ENCODE measurements around the gene ALG14.

Gene ALG14

DNA sequence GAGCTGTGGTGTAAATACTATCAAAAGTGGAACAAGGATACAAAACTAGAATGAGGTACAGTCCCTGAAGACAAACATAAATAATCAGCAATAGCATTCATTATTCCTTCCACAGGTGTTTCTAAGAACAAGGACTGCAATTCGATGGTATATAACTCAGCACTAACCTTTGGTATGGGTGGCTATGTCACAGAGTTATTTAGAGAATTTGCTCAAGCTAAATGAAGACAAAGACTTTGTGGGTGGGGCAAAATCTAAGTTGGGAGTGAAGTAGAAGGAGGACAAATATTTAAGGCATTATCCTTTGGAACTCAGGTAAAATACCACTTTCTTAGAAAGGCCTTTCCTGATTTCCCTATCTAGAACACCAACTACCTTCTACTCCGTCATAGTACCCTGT, 94.3 kb downstream of the ALG14 start:
- 100% methylated on average over 2 of the region's 2 CpGs for WGBS (ENCODE audit: insufficient coverage)
- Histone ChIP-seq H3K27me3 (replicated peaks in 2 of 5; ENCODE audit: control insufficient read depth in 4 of 5, insufficient read depth in 5 of 5, low read length in 4 of 5) (no peaks in the 10 kb centered on the region), H3K4me3 (ENCODE audit: control insufficient read depth in 1 of 7, extremely low read depth in 1 of 7, insufficient read depth in 4 of 7, low read depth in 2 of 7, low read length in 6 of 7) (no peak overlapping the region), H3K4me1 (ENCODE audit: control extremely low read depth in 1 of 4, control insufficient read depth in 4 of 4, insufficient read depth in 4 of 4, low read length in 3 of 4) (peaks cover 0 to 11% (median 3%) of the 10 kb centered on the region in 4 experiments), H3K9me3 (ENCODE audit: control extremely low read depth in 1 of 5, control insufficient read depth in 4 of 5, insufficient read depth in 2 of 5, low read depth in 1 of 5, low read length in 4 of 5) (no peaks in the 10 kb centered on the region), H3K36me3 (ENCODE audit: control insufficient read depth in 4 of 4, insufficient read depth in 4 of 4, low read length in 3 of 4) (no peaks in the 10 kb centered on the region), H3K27ac (ENCODE audit: insufficient read depth in 1 of 2, low read depth in 1 of 2, low read length in 2 of 2, poor library complexity in 1 of 2, severe bottlenecking in 2 of 2) (no peak overlapping the region)
- POLR2A ChIA-PET = no interaction called here
- CTCF ChIA-PET = interaction anchor here (1.4 kb wide), 1 partner anchor 16 kb away, joined by 4 read pairs; no protein-coding TSS in a partner anchor
- no peak for DNase-seq

DNA sequence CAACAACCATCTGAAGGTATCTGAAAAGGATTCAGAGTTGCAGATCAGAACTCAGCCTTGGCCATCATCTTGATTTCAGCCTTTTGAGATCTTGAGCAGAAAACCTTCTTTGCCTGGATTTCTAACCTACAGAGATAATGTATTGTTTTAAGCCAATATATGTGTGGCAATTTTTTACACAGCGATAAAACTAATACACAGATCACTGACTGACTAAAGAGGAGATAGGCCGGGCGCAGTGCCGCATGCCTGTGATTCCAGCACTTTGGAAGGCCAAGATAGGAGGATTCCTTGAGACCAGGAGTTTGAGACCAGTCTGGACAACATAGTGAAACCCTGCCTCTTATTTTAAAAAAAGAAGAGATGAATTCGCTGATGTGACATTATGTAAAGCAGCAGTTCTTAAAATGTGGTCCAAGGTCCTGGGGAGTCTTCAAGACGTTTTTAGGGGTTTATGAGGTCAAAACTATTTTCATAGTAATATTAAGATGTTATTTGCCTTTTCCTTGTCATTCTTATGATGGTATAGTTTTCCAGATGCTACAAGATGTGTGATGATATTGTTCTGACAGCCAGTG, 95.7 kb downstream of the ALG14 start:
- no peak for DNase-seq
- no peaks in the 10 kb centered on the region for H3K36me3 ChIP-seq (ENCODE audit: control insufficient read depth in 4 of 4, insufficient read depth in 4 of 4, low read length in 3 of 4)
- no peak overlapping the region for H3K4me3 ChIP-seq (ENCODE audit: control insufficient read depth in 1 of 7, extremely low read depth in 1 of 7, insufficient read depth in 4 of 7, low read depth in 2 of 7, low read length in 6 of 7)
- H3K4me1 ChIP-seq (ENCODE audit: control extremely low read depth in 1 of 4, control insufficient read depth in 4 of 4, insufficient read depth in 4 of 4, low read length in 3 of 4) = peaks cover 0 to 8% (median 0%) of the 10 kb centered on the region in 4 experiments
- no peak overlapping the region for H3K27ac ChIP-seq (ENCODE audit: insufficient read depth in 1 of 2, low read depth in 1 of 2, low read length in 2 of 2, poor library complexity in 1 of 2, severe bottlenecking in 2 of 2)
- ChIA-PET CTCF (no interaction called here), POLR2A (no interaction called here)
- 100% methylated on average over 4 of the region's 6 CpGs for WGBS (ENCODE audit: insufficient coverage)
- no peaks in the 10 kb centered on the region for H3K27me3 ChIP-seq (replicated peaks in 2 of 5; ENCODE audit: control insufficient read depth in 4 of 5, insufficient read depth in 5 of 5, low read length in 4 of 5)
- H3K9me3 ChIP-seq (ENCODE audit: control extremely low read depth in 1 of 5, control insufficient read depth in 4 of 5, insufficient read depth in 2 of 5, low read depth in 1 of 5, low read length in 4 of 5) = no peaks in the 10 kb centered on the region

DNA sequence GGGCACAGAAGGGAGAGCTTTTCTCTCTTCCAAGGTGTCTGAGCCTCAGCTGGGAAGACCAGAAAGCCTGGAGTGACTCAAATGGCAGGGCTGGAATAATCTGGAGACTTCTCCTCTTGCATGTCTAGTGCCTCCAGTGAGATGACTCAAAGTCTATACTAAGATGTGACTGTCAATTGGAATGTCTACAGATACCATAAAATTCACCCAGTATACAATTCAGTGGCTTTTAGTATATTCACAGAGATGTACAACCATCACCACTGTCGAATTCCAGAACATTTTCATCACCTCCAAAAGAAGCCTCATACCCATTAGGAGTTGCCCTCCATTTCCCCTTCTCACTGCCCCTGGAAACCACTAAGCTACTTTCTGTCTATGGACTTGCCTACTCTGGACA, 97.9 kb downstream of the ALG14 start:
- peaks cover 0 to 5% (median 0%) of the 10 kb centered on the region in 4 experiments for H3K4me1 ChIP-seq (ENCODE audit: control extremely low read depth in 1 of 4, control insufficient read depth in 4 of 4, insufficient read depth in 4 of 4, low read length in 3 of 4)
- 100% methylated on average over 1 of the region's 1 CpG for WGBS (ENCODE audit: insufficient coverage)
- no peaks in the 10 kb centered on the region for H3K9me3 ChIP-seq (ENCODE audit: control extremely low read depth in 1 of 5, control insufficient read depth in 4 of 5, insufficient read depth in 2 of 5, low read depth in 1 of 5, low read length in 4 of 5)
- no peak overlapping the region for H3K27ac ChIP-seq (ENCODE audit: insufficient read depth in 1 of 2, low read depth in 1 of 2, low read length in 2 of 2, poor library complexity in 1 of 2, severe bottlenecking in 2 of 2)
- ChIA-PET POLR2A (no interaction called here), CTCF (no interaction called here)
- H3K4me3 ChIP-seq (ENCODE audit: control insufficient read depth in 1 of 7, extremely low read depth in 1 of 7, insufficient read depth in 4 of 7, low read depth in 2 of 7, low read length in 6 of 7) = no peak overlapping the region
- no peaks in the 10 kb centered on the region for H3K27me3 ChIP-seq (replicated peaks in 2 of 5; ENCODE audit: control insufficient read depth in 4 of 5, insufficient read depth in 5 of 5, low read length in 4 of 5)
- DNase-seq = no peak
- H3K36me3 ChIP-seq (ENCODE audit: control insufficient read depth in 4 of 4, insufficient read depth in 4 of 4, low read length in 3 of 4) = no peaks in the 10 kb centered on the region

DNA sequence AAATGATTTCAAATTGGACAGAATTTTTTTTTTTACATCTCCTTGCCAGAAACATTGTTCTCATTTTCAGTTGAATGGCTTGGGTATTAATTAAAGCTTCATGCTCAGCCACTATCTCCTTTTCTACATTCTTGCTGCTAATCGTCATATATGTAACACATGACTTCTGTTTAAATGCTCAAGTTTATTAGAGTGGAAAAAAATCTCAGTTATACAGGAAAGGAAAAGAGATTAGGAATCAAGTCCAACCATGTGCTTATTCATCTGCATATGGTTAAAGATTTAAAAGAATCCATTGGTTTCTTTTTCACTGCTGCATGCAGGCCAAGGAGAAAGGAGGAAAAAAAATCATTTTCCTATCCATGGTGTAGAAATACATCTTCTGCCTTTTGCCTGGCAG, 98.5 kb downstream of the ALG14 start:
- Histone ChIP-seq H3K27me3 (replicated peaks in 2 of 5; ENCODE audit: control insufficient read depth in 4 of 5, insufficient read depth in 5 of 5, low read length in 4 of 5) (no peaks in the 10 kb centered on the region), H3K9me3 (ENCODE audit: control extremely low read depth in 1 of 5, control insufficient read depth in 4 of 5, insufficient read depth in 2 of 5, low read depth in 1 of 5, low read length in 4 of 5) (no peaks in the 10 kb centered on the region), H3K36me3 (ENCODE audit: control insufficient read depth in 4 of 4, insufficient read depth in 4 of 4, low read length in 3 of 4) (no peaks in the 10 kb centered on the region), H3K4me1 (ENCODE audit: control extremely low read depth in 1 of 4, control insufficient read depth in 4 of 4, insufficient read depth in 4 of 4, low read length in 3 of 4) (peaks cover 0 to 5% (median 0%) of the 10 kb centered on the region in 4 experiments), H3K27ac (ENCODE audit: insufficient read depth in 1 of 2, low read depth in 1 of 2, low read length in 2 of 2, poor library complexity in 1 of 2, severe bottlenecking in 2 of 2) (no peak overlapping the region), H3K4me3 (ENCODE audit: control insufficient read depth in 1 of 7, extremely low read depth in 1 of 7, insufficient read depth in 4 of 7, low read depth in 2 of 7, low read length in 6 of 7) (no peak overlapping the region)
- no peak for DNase-seq
- WGBS (ENCODE audit: insufficient coverage) = no CpG with 5 or more reads among the region's 1 CpG
- ChIA-PET POLR2A (no interaction called here), CTCF (interaction anchor here (1.9 kb wide), 1 partner anchor 10 kb away, joined by 4 read pairs; no protein-coding TSS in a partner anchor)

DNA sequence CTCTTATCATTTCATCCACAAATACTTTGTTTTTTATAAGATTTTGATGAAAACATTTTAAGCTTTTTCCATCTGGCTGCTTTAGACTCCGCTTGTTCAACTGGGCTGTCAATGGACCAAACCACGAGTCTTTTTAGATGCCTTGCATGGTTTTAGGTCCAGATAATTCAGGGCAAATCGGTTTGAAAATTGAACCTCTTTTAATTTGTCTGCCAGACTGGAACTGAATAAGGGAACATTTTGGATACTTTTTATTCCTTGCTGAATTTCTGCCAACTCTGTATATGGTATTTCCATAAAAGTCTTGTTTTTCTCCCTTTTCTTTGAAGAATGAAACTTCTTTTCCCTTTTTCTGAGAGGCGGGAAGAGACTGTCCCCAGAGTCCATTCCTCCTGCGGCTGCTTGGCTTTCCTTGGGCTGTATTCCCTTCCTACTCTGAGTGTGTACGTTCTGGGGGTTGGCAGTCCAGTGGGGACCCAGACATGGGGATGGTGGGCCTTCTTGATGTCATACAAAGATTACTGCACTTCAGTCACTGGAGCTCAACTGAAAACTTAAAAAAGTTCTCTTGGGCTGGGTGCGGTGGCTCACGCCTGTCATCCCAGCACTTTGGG, 99.3 kb downstream of the ALG14 start:
- Histone ChIP-seq H3K36me3 (ENCODE audit: control insufficient read depth in 4 of 4, insufficient read depth in 4 of 4, low read length in 3 of 4) (no peaks in the 10 kb centered on the region), H3K9me3 (ENCODE audit: control extremely low read depth in 1 of 5, control insufficient read depth in 4 of 5, insufficient read depth in 2 of 5, low read depth in 1 of 5, low read length in 4 of 5) (no peaks in the 10 kb centered on the region), H3K27ac (ENCODE audit: insufficient read depth in 1 of 2, low read depth in 1 of 2, low read length in 2 of 2, poor library complexity in 1 of 2, severe bottlenecking in 2 of 2) (no peak overlapping the region), H3K4me1 (ENCODE audit: control extremely low read depth in 1 of 4, control insufficient read depth in 4 of 4, insufficient read depth in 4 of 4, low read length in 3 of 4) (peaks cover 0 to 5% (median 0%) of the 10 kb centered on the region in 4 experiments), H3K4me3 (ENCODE audit: control insufficient read depth in 1 of 7, extremely low read depth in 1 of 7, insufficient read depth in 4 of 7, low read depth in 2 of 7, low read length in 6 of 7) (no peak overlapping the region), H3K27me3 (replicated peaks in 2 of 5; ENCODE audit: control insufficient read depth in 4 of 5, insufficient read depth in 5 of 5, low read length in 4 of 5) (no peaks in the 10 kb centered on the region)
- ChIA-PET POLR2A (no interaction called here), CTCF (interaction anchor here (1.9 kb wide), 1 partner anchor 11 kb away, joined by 4 read pairs; no protein-coding TSS in a partner anchor)
- no peak for DNase-seq
- 99% methylated on average over 6 of the region's 8 CpGs for WGBS (ENCODE audit: insufficient coverage)

DNA sequence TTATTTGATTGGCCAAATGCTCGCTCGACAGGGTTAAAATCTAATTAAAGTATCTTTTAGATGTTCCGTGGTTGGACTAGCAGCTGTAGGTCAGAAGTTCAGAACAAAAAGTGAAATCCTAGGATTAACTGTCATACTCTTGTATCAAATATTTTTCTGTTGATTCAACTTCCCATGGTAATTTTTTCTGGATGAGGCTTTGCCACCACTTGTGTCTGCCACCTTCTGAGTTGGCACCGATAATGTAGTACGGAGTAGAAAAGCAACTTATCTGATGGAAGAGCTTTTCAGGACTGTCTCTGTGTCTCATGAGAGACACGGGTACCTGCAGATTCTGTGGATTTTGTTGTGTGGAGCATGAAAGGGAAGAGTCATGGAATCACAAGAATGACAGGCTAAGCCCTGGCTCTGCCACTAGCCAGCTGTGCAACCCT, 101.2 kb downstream of the ALG14 start:
- POLR2A ChIA-PET = no interaction called here
- H3K27ac ChIP-seq (ENCODE audit: insufficient read depth in 1 of 2, low read depth in 1 of 2, low read length in 2 of 2, poor library complexity in 1 of 2, severe bottlenecking in 2 of 2) = no peak overlapping the region

DNA sequence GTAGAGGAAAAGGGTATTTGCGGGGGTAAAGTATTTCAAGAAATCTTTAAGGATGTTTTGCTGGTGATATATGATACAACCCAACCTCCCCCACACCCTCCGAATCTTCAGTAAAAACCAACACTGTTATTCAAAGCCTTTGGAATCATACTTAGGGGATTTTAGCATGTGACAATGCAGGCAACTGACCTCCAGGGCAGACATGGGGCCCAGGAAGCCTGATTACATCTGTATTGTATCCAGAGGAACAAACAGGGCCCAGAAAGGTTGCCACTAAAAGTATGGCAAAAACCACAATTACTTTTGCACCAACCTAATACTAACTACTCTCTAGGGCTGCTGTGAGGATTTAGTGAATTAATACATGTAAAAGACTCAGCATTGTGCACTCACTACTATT, 102.0 kb downstream of the ALG14 start:
- ChIA-PET CTCF (no interaction called here), POLR2A (no interaction called here)
- no CpG with 5 or more reads among the region's 2 CpGs for WGBS (ENCODE audit: insufficient coverage)
- peaks cover 0 to 5% (median 0%) of the 10 kb centered on the region in 4 experiments for H3K4me1 ChIP-seq (ENCODE audit: control extremely low read depth in 1 of 4, control insufficient read depth in 4 of 4, insufficient read depth in 4 of 4, low read length in 3 of 4)
- H3K9me3 ChIP-seq (ENCODE audit: control extremely low read depth in 1 of 5, control insufficient read depth in 4 of 5, insufficient read depth in 2 of 5, low read depth in 1 of 5, low read length in 4 of 5) = no peaks in the 10 kb centered on the region
- no peaks in the 10 kb centered on the region for H3K27me3 ChIP-seq (replicated peaks in 2 of 5; ENCODE audit: control insufficient read depth in 4 of 5, insufficient read depth in 5 of 5, low read length in 4 of 5)
- no peaks in the 10 kb centered on the region for H3K36me3 ChIP-seq (ENCODE audit: control insufficient read depth in 4 of 4, insufficient read depth in 4 of 4, low read length in 3 of 4)
- no peak for DNase-seq
- H3K4me3 ChIP-seq (ENCODE audit: control insufficient read depth in 1 of 7, extremely low read depth in 1 of 7, insufficient read depth in 4 of 7, low read depth in 2 of 7, low read length in 6 of 7) = no peak overlapping the region
- H3K27ac ChIP-seq (ENCODE audit: insufficient read depth in 1 of 2, low read depth in 1 of 2, low read length in 2 of 2, poor library complexity in 1 of 2, severe bottlenecking in 2 of 2) = no peak overlapping the region

More for the DNA sequence above, 101.2 kb downstream of the ALG14 start:
- Histone ChIP-seq H3K9me3 (ENCODE audit: control extremely low read depth in 1 of 5, control insufficient read depth in 4 of 5, insufficient read depth in 2 of 5, low read depth in 1 of 5, low read length in 4 of 5) (no peaks in the 10 kb centered on the region), H3K27me3 (replicated peaks in 2 of 5; ENCODE audit: control insufficient read depth in 4 of 5, insufficient read depth in 5 of 5, low read length in 4 of 5) (no peaks in the 10 kb centered on the region), H3K36me3 (ENCODE audit: control insufficient read depth in 4 of 4, insufficient read depth in 4 of 4, low read length in 3 of 4) (no peaks in the 10 kb centered on the region), H3K4me3 (ENCODE audit: control insufficient read depth in 1 of 7, extremely low read depth in 1 of 7, insufficient read depth in 4 of 7, low read depth in 2 of 7, low read length in 6 of 7) (no peak overlapping the region), H3K4me1 (ENCODE audit: control extremely low read depth in 1 of 4, control insufficient read depth in 4 of 4, insufficient read depth in 4 of 4, low read length in 3 of 4) (peaks cover 0 to 5% (median 0%) of the 10 kb centered on the region in 4 experiments)
- DNase-seq = no peak
- WGBS (ENCODE audit: insufficient coverage) = 92% methylated on average over 5 of the region's 6 CpGs
- CTCF ChIA-PET = no interaction called here

Data from common myeloid progenitor, CD34-positive (primary cell).